Measurements from ENCODE around the gene NDUFB1. TPM values are rescaled to one million over a fixed set of nuclear protein-coding genes. Genes with fewer than 3 reads are reported as not detected.

The NDUFB1 gene
- total and polyA plus RNA-seq, 2 of the 4 experiments (the other 2 are of a cell fraction) = 32.1 to 333 TPM

GRCh38 chr14:92105073-92105892 lies 16.2 kb downstream of the NDUFB1 start:
- peak; percentile 48 for DNase-seq
- Histone ChIP-seq H2BK20ac (ENCODE audit: low read depth, low read length) (no peak overlapping the region), H3K79me1 (ENCODE audit: low read depth in 1 of 2, low read length in 2 of 2) (peaks cover 17 to 31% of the 10 kb centered on the region in 2 experiments), H3K9me1 (ENCODE audit: insufficient read depth, low read length) (peaks cover 5% of the 10 kb centered on the region), H2AK9ac (replicated peaks; ENCODE audit: low read depth, low read length, poor library complexity) (peak overlapping the region; percentile 37), H3K14ac (replicated peaks; ENCODE audit: low read depth, low read length) (peak overlapping the region; percentile 84), H4K20me1 (ENCODE audit: insufficient read depth, low read length) (no peaks in the 10 kb centered on the region; the same call in 1 of the 2 replicates), H4K8ac (ENCODE audit: low read depth in 2 of 2, low read length in 2 of 2) (peak overlapping the region; percentile 76; a peak in 3 of 4 replicates), H3K4me1 (ENCODE audit: control insufficient read depth, insufficient read depth, low read length) (peaks cover 7% of the 10 kb centered on the region; the same call in 1 of the 2 replicates), H4K5ac (ENCODE audit: low read depth, low read length) (peak overlapping the region; percentile 50), H3K9me3 (ENCODE audit: control insufficient read depth, insufficient read depth, low read length) (no peaks in the 10 kb centered on the region), H3K27ac (ENCODE audit: insufficient read depth, low read length) (peak overlapping the region; percentile 91), H3K4ac (ENCODE audit: low read depth, low read length) (peak overlapping the region; percentile 68), H2AFZ (replicated peaks; ENCODE audit: low read length, poor library complexity) (peak overlapping the region; percentile 98), H2BK5ac (ENCODE audit: low read depth, low read length, poor library complexity, severe bottlenecking) (peak overlapping the region; percentile 95), H3K36me3 (ENCODE audit: control insufficient read depth, insufficient read depth, low read length) (no peaks in the 10 kb centered on the region), H3K27me3 (ENCODE audit: control insufficient read depth, insufficient read depth, low read length) (no peaks in the 10 kb centered on the region), H3K18ac (ENCODE audit: low read depth, low read length) (peak overlapping the region; percentile 76), H3K4me3 (ENCODE audit: insufficient read depth, low read depth, low read length) (peak overlapping the region; percentile 85), H3K56ac (ENCODE audit: extremely low read depth, insufficient read depth, low read length) (peak overlapping the region; percentile 73; the same call in 1 of the 2 replicates), H2BK120ac (ENCODE audit: low read depth, low read length) (peak overlapping the region; percentile 58; the same call in 1 of the 2 replicates), H2BK15ac (ENCODE audit: low read depth, low read length) (0 out of 3 replicates have a peak overlapping the region, but pooled peaks have one; percentile 43), H3K9ac (ENCODE audit: low read depth, low read length) (peak overlapping the region; percentile 75), H3K23ac (ENCODE audit: low read depth, low read length) (peak overlapping the region; percentile 83), H3K4me2 (ENCODE audit: low read depth, low read length) (peak overlapping the region; percentile 92), H2AK5ac (ENCODE audit: low read depth, low read length) (peak overlapping the region; percentile 51; the same call in 1 of the 2 replicates), H4K91ac (ENCODE audit: insufficient read depth, low read depth, low read length) (peak overlapping the region; percentile 73; the same call in 1 of the 2 replicates)
- intact Hi-C loops (cut with micrococcal nuclease) (loop anchor here (10.0 kb wide), 1 partner anchor 160 kb away; the partner anchor contains the start of gene FBLN5), dilution Hi-C loops (cut with HindIII; ENCODE audit: low sequenced_read_pairs, unreplicated experiment) (no loop called here), in situ Hi-C loops (cut with MboI; ENCODE audit: low sequenced_read_pairs) (no loop called here)
- ChIA-PET CTCF (interaction anchor here (0.7 to 2.9 kb wide), 3 partner anchors 12 to 43 kb away, joined by 4 to 11 read pairs (median 8); no protein-coding TSS in a partner anchor), POLR2A (ENCODE audit: unreplicated experiment) (interaction anchor here (1.7 kb wide), 1 partner anchor 16 kb away, joined by 8 read pairs; the partner anchor contains the start of genes CPSF2 and NDUFB1)
- ATAC-seq (ENCODE audit: low read depth) = no peak
- no TSS peak for BruUV-seq (replicated peaks)
- WGBS, 2 experiments (ENCODE audit: extremely low coverage in 2 of 2, insufficient read length in 1 of 2) = 81% methylated on average over 3 of the region's 16 CpGs; no CpG with 5 or more reads in 1 of the 2 experiments
- TF ChIP-seq MAFK (IDR thresholded peaks at IDR 0.05; ENCODE audit: low read depth, low read length) = no peak
- no peak for TF ChIP-seq POLR2A (IDR thresholded peaks at IDR 0.05; ENCODE audit: low read depth, low read length)
- TF ChIP-seq MAZ (IDR thresholded peaks at IDR 0.05; ENCODE audit: borderline replicate concordance, low read depth, low read length) = no peak
- TF ChIP-seq SMC3 (IDR thresholded peaks at IDR 0.05; ENCODE audit: low read depth, low read length) = no peak
- TF ChIP-seq RAD21 (IDR thresholded peaks at IDR 0.05; ENCODE audit: low read length) = no peak
- no peak for TF ChIP-seq FOS (IDR thresholded peaks at IDR 0.05; ENCODE audit: low read depth, low read length)
- TF ChIP-seq, protein P1, sequence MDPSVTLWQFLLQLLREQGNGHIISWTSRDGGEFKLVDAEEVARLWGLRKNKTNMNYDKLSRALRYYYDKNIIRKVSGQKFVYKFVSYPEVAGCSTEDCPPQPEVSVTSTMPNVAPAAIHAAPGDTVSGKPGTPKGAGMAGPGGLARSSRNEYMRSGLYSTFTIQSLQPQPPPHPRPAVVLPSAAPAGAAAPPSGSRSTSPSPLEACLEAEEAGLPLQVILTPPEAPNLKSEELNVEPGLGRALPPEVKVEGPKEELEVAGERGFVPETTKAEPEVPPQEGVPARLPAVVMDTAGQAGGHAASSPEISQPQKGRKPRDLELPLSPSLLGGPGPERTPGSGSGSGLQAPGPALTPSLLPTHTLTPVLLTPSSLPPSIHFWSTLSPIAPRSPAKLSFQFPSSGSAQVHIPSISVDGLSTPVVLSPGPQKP (IDR thresholded peaks at IDR 0.05; ENCODE audit: borderline replicate concordance, low read depth, low read length) = no peak
- TF ChIP-seq, protein P2, sequence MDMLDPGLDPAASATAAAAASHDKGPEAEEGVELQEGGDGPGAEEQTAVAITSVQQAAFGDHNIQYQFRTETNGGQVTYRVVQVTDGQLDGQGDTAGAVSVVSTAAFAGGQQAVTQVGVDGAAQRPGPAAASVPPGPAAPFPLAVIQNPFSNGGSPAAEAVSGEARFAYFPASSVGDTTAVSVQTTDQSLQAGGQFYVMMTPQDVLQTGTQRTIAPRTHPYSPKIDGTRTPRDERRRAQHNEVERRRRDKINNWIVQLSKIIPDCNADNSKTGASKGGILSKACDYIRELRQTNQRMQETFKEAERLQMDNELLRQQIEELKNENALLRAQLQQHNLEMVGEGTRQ (IDR thresholded peaks at IDR 0.05; ENCODE audit: low read depth, low read length) = no peak
- no peak for TF ChIP-seq BHLHE40 (IDR thresholded peaks at IDR 0.05; ENCODE audit: low read depth, low read length)
- no peak for TF ChIP-seq MXI1 (IDR thresholded peaks at IDR 0.05; ENCODE audit: borderline replicate concordance, low read depth, low read length)
- no peak; the same call in 1 of the 2 replicates for TF ChIP-seq CEBPB (IDR thresholded peaks at IDR 0.05; ENCODE audit: low read depth, low read length)
- no peak for TF ChIP-seq NFE2L2 (IDR thresholded peaks at IDR 0.05; ENCODE audit: low read depth, low read length)
- no peak for TF ChIP-seq RCOR1 (IDR thresholded peaks at IDR 0.05; ENCODE audit: insufficient replicate concordance, low read length)
- TF ChIP-seq RFX5 (IDR thresholded peaks at IDR 0.05; ENCODE audit: low read depth, low read length) = no peak
- TF ChIP-seq CHD1 (IDR thresholded peaks at IDR 0.05; ENCODE audit: low read depth, low read length) = no peak

All from IMR-90 (cell line).